ENCODE measurements around the gene ADAM15.

GRCh38 chr1:155083052-155083541 lies 32.0 kb downstream of the ADAM15 start:
- no peak for TF ChIP-seq POLR2A (IDR thresholded peaks at IDR 0.05)
- TF ChIP-seq CTCF (IDR thresholded peaks at IDR 0.05) = no peak
- no peak for TF ChIP-seq EP300 (IDR thresholded peaks at IDR 0.05)
